IPS-NIHi7 (cell line): ENCODE data around the gene DLGAP1.
"Not testable (repeated sequence)": the region's sequence is repeated elsewhere in the genome, so short reads cannot be mapped to it uniquely, and the experiment has no call there.

Source experiments
- DNase-seq: peaks from one replicate; pipeline ENCODE4 v3.0.0; 2012; ENCODE audit warnings: mixed read lengths; ENCODE audit errors: extremely low spot score

Gene DLGAP1

GRCh38 chr18:4287340-4287739 is 167.8 kb downstream of the DLGAP1 start:
- DNase-seq, result not testable (repeated sequence)

GRCh38 chr18:4286256-4286655 is 168.9 kb downstream of the DLGAP1 start:
- no peak for DNase-seq

- no peak for DNase-seq
Observed at GRCh38 chr18:4285525-4285924, 169.6 kb downstream of the DLGAP1 start.

- DNase-seq, result no peak
Observed at GRCh38 chr18:4284528-4284927, 170.6 kb downstream of the DLGAP1 start.

- no peak for DNase-seq
Observed at GRCh38 chr18:4283746-4284291, 171.3 kb downstream of the DLGAP1 start.

- DNase-seq, result no peak
Observed at GRCh38 chr18:4282954-4283353, 172.2 kb downstream of the DLGAP1 start.

GRCh38 chr18:4276953-4277585 is 178.0 kb downstream of the DLGAP1 start:
- no peak for DNase-seq

GRCh38 chr18:4271952-4272351 is 183.2 kb downstream of the DLGAP1 start:
- DNase-seq, result no peak

- no peak for DNase-seq
Observed at GRCh38 chr18:4270988-4271387, 184.1 kb downstream of the DLGAP1 start.

GRCh38 chr18:4270016-4270415 is 185.1 kb downstream of the DLGAP1 start:
- DNase-seq, result no peak

- DNase-seq, result no peak
Observed at GRCh38 chr18:4267641-4268040, 187.5 kb downstream of the DLGAP1 start.

- no peak for DNase-seq
Observed at GRCh38 chr18:4264347-4264791, 190.7 kb downstream of the DLGAP1 start.

- DNase-seq, result no peak
Observed at GRCh38 chr18:4260107-4260506, 195.0 kb downstream of the DLGAP1 start.

- DNase-seq, result no peak
Observed at GRCh38 chr18:4256766-4257417, 198.2 kb downstream of the DLGAP1 start.

GRCh38 chr18:4254840-4255239 is 200.3 kb downstream of the DLGAP1 start:
- no peak for DNase-seq

- no peak for DNase-seq
Observed at GRCh38 chr18:4252829-4253228, 202.3 kb downstream of the DLGAP1 start.

GRCh38 chr18:4251873-4252272 is 203.2 kb downstream of the DLGAP1 start:
- no peak for DNase-seq

- no peak for DNase-seq
Observed at GRCh38 chr18:4251206-4251605, 203.9 kb downstream of the DLGAP1 start.

GRCh38 chr18:4250141-4250540 is 205.0 kb downstream of the DLGAP1 start:
- no peak for DNase-seq

GRCh38 chr18:4248686-4249085 is 206.4 kb downstream of the DLGAP1 start:
- DNase-seq, result no peak

GRCh38 chr18:4246374-4246773 is 208.7 kb downstream of the DLGAP1 start:
- DNase-seq, result no peak

GRCh38 chr18:4245456-4245855 is 209.7 kb downstream of the DLGAP1 start:
- DNase-seq, result no peak

GRCh38 chr18:4242431-4243161 is 212.5 kb downstream of the DLGAP1 start:
- DNase-seq, result no peak
